GM23338 (cell line): ENCODE data around the gene MIPEP. TPM values are rescaled to one million over a fixed set of nuclear protein-coding genes. Genes with fewer than 3 reads are reported as not detected.

Experiments used
- ATAC-seq: fragments of 200-7000 bp; cut with Tn5 transposase; 3 replicates; pipeline ENCODE4 v1.9.1; 2020
- DNase-seq: peaks from one replicate; pipeline ENCODE4 v3.0.0-alpha.2; 2015; ENCODE audit warnings: low spot score
- H2AFZ ChIP-seq: fragments of 200-600 bp; sonication (generic); 2 replicates; pipeline ENCODE4 v1.8.0; 2016; ENCODE audit warnings: antibody characterized with exemption, mild to moderate bottlenecking, moderate library complexity
- H3F3A ChIP-seq: fragments of 200-600 bp; sonication (generic); replicated peaks from 2 replicates; pipeline ENCODE4 v1.8.0; 2017; ENCODE audit warnings: antibody characterized with exemption, mixed run types, low read depth
- H3K27ac ChIP-seq: fragments of 200-600 bp; sonication (generic); 2 replicates; pipeline ENCODE4 v1.6.1; 2016; ENCODE audit warnings: low read depth
- H3K27me3 ChIP-seq: fragments of 200-600 bp; sonication (generic); 2 replicates; pipeline ENCODE4 v1.8.0; 2016; ENCODE audit warnings: mild to moderate bottlenecking, mixed run types, moderate library complexity; ENCODE audit not compliant: insufficient read depth
- H3K36me3 ChIP-seq: fragments of 200-600 bp; sonication (generic); 2 replicates; pipeline ENCODE4 v1.8.0; 2016; ENCODE audit warnings: mild to moderate bottlenecking; ENCODE audit not compliant: insufficient read depth
- H3K4me1 ChIP-seq: fragments of 200-600 bp; sonication (generic); 2 replicates; pipeline ENCODE4 v1.8.0; 2016; ENCODE audit warnings: mild to moderate bottlenecking, moderate library complexity; ENCODE audit not compliant: insufficient read depth
- H3K4me2 ChIP-seq: fragments of 200-600 bp; sonication (generic); 2 replicates; pipeline ENCODE4 v1.7.1; 2017; ENCODE audit warnings: mixed run types
- H3K4me3 ChIP-seq: fragments of 200-600 bp; sonication (generic); 2 replicates; pipeline ENCODE4 v1.6.1; 2016; ENCODE audit warnings: mixed run types
- H3K79me2 ChIP-seq: fragments of 200-600 bp; sonication (generic); replicated peaks from 2 replicates; pipeline ENCODE4 v1.8.0; 2017; ENCODE audit warnings: mild to moderate bottlenecking; ENCODE audit not compliant: insufficient read depth
- H3K9me2 ChIP-seq: fragments of 200-600 bp; sonication (generic); 2 replicates; pipeline ENCODE4 v1.8.0; 2017; ENCODE audit not compliant: insufficient read depth
- H4K20me1 ChIP-seq: fragments of 200-600 bp; sonication (generic); replicated peaks from 2 replicates; pipeline ENCODE4 v1.8.0; 2017; ENCODE audit warnings: mild to moderate bottlenecking; ENCODE audit not compliant: insufficient read depth
- H3K27ac Mint-ChIP-seq: 2 replicates; pipeline ENCODE4 v1.8.0; 2020; ENCODE audit warnings: inconsistent platforms, mild to moderate bottlenecking, moderate library complexity, mixed read lengths
- H3K27me3 Mint-ChIP-seq: 3 replicates; pipeline ENCODE4 v1.8.0; 2022; ENCODE audit warnings: low read depth, mild to moderate bottlenecking, moderate library complexity, mixed read lengths, inconsistent platforms; ENCODE audit not compliant: insufficient read depth, poor library complexity
- H3K36me3 Mint-ChIP-seq: 3 replicates; pipeline ENCODE4 v1.8.0; 2021; ENCODE audit warnings: low read depth, mild to moderate bottlenecking, inconsistent platforms, moderate library complexity, mixed read lengths
- H3K4me1 Mint-ChIP-seq: 3 replicates; pipeline ENCODE4 v1.8.0; 2020; ENCODE audit warnings: mild to moderate bottlenecking, inconsistent platforms, mixed read lengths
- H3K4me3 Mint-ChIP-seq: 3 replicates; pipeline ENCODE4 v1.8.0; 2021; ENCODE audit warnings: moderate library complexity, mild to moderate bottlenecking, inconsistent platforms, mixed read lengths
- H3K9me3 Mint-ChIP-seq: 3 replicates; pipeline ENCODE4 v1.8.0; 2020; ENCODE audit warnings: moderate library complexity, mild to moderate bottlenecking, inconsistent platforms, mixed read lengths
- CREB1 ChIP-seq: fragments of 250-450 bp; sonication (Bioruptor Pico); IDR thresholded peaks from 2 replicates; pipeline ENCODE4 v1.5.0; 2020; ENCODE audit warnings: low read depth, mild to moderate bottlenecking, moderate library complexity
- ETS1 ChIP-seq: IDR thresholded peaks from 2 replicates; pipeline ENCODE4 v1.6.1; 2016; ENCODE audit warnings: antibody characterized with exemption
- EZH2phosphoT487 ChIP-seq: fragments of 200-600 bp; sonication (generic); IDR thresholded peaks from one replicate; pipeline ENCODE4 v1.8.1; 2018; ENCODE audit warnings: antibody characterized with exemption; ENCODE audit not compliant: unreplicated experiment
- JUNB ChIP-seq: IDR thresholded peaks from one replicate; pipeline ENCODE4 v1.6.1; 2016; ENCODE audit warnings: antibody characterized with exemption; ENCODE audit not compliant: unreplicated experiment
- POLR2AphosphoS5 ChIP-seq: IDR thresholded peaks from 2 replicates; pipeline ENCODE4 v1.6.1; 2016; ENCODE audit warnings: antibody characterized with exemption, low read depth
- REST ChIP-seq: IDR thresholded peaks from one replicate; pipeline ENCODE4 v1.6.1; 2018; ENCODE audit warnings: antibody characterized with exemption; ENCODE audit not compliant: unreplicated experiment
- ZNF114 ChIP-seq: fragments of 250-450 bp; sonication (Bioruptor Pico); IDR thresholded peaks from 2 replicates; pipeline ENCODE4 v1.5.0; 2020; ENCODE audit warnings: mild to moderate bottlenecking, moderate library complexity
- ZNF331 ChIP-seq: fragments of 250-450 bp; sonication (Bioruptor Pico); IDR thresholded peaks from 2 replicates; pipeline ENCODE4 v1.5.0; 2020; ENCODE audit warnings: low read depth, mild to moderate bottlenecking, moderate library complexity
- polyA plus RNA-seq: library from polyadenylated mRNA; unstranded; fragments of >200 nt; fragmentation: Nextera tagmentation; extraction: Ambion mirVana; gene quantifications from 2 replicates; pipeline ENCODE4 v1.2.1, GENCODE V29; 2016
- total RNA-seq: library from RNA; depleted of rRNA; stranded (reverse); fragments of >200 nt; shearing (Covaris generic); gene quantifications from 2 replicates; pipeline ENCODE4 v1.2.3, GENCODE V29; 2014
- TF ChIP-seq, protein P1 (sequence below): fragments of 250-450 bp; sonication (Bioruptor Pico); IDR thresholded peaks from 2 replicates; pipeline ENCODE4 v1.5.0; 2020; ENCODE audit warnings: mild to moderate bottlenecking, moderate library complexity

The MIPEP gene
- total and polyA plus RNA-seq, 2 experiments from 2014 or later: 20.8 to 22.5 TPM

GRCh38 chr13:23739596-23739995 is 149.6 kb downstream of the MIPEP start (continued):
- TF ChIP-seq ETS1: no peak
- no peak for TF ChIP-seq POLR2AphosphoS5
- TF ChIP-seq CREB1 (CRISPR knock-in tag): no peak

GRCh38 chr13:23736541-23736940 is 152.7 kb downstream of the MIPEP start:
- Histone ChIP-seq H3K27ac (no peak overlapping the region), H2AFZ (no peak overlapping the region), H3K9me2 (no peaks in the 10 kb centered on the region; the same call in 1 of the 2 replicates), H3K4me2 (no peak overlapping the region), H3K4me3 (no peak overlapping the region), H3F3A (no peaks in the 10 kb centered on the region), H3K27me3 (no peaks in the 10 kb centered on the region), H4K20me1 (no peaks in the 10 kb centered on the region), H3K36me3 (no peaks in the 10 kb centered on the region), H3K4me1 (no peaks in the 10 kb centered on the region), H3K79me2 (no peaks in the 10 kb centered on the region)
- no peak for DNase-seq
- H3K4me3 Mint-ChIP-seq: no peak overlapping the region
- TF ChIP-seq JUNB (no peak), POLR2AphosphoS5 (no peak), ZNF331 (no peak), EZH2phosphoT487 (no peak), ZNF114 (CRISPR knock-in tag) (no peak), CREB1 (CRISPR knock-in tag) (no peak), REST (no peak)
- TF ChIP-seq, protein P1, sequence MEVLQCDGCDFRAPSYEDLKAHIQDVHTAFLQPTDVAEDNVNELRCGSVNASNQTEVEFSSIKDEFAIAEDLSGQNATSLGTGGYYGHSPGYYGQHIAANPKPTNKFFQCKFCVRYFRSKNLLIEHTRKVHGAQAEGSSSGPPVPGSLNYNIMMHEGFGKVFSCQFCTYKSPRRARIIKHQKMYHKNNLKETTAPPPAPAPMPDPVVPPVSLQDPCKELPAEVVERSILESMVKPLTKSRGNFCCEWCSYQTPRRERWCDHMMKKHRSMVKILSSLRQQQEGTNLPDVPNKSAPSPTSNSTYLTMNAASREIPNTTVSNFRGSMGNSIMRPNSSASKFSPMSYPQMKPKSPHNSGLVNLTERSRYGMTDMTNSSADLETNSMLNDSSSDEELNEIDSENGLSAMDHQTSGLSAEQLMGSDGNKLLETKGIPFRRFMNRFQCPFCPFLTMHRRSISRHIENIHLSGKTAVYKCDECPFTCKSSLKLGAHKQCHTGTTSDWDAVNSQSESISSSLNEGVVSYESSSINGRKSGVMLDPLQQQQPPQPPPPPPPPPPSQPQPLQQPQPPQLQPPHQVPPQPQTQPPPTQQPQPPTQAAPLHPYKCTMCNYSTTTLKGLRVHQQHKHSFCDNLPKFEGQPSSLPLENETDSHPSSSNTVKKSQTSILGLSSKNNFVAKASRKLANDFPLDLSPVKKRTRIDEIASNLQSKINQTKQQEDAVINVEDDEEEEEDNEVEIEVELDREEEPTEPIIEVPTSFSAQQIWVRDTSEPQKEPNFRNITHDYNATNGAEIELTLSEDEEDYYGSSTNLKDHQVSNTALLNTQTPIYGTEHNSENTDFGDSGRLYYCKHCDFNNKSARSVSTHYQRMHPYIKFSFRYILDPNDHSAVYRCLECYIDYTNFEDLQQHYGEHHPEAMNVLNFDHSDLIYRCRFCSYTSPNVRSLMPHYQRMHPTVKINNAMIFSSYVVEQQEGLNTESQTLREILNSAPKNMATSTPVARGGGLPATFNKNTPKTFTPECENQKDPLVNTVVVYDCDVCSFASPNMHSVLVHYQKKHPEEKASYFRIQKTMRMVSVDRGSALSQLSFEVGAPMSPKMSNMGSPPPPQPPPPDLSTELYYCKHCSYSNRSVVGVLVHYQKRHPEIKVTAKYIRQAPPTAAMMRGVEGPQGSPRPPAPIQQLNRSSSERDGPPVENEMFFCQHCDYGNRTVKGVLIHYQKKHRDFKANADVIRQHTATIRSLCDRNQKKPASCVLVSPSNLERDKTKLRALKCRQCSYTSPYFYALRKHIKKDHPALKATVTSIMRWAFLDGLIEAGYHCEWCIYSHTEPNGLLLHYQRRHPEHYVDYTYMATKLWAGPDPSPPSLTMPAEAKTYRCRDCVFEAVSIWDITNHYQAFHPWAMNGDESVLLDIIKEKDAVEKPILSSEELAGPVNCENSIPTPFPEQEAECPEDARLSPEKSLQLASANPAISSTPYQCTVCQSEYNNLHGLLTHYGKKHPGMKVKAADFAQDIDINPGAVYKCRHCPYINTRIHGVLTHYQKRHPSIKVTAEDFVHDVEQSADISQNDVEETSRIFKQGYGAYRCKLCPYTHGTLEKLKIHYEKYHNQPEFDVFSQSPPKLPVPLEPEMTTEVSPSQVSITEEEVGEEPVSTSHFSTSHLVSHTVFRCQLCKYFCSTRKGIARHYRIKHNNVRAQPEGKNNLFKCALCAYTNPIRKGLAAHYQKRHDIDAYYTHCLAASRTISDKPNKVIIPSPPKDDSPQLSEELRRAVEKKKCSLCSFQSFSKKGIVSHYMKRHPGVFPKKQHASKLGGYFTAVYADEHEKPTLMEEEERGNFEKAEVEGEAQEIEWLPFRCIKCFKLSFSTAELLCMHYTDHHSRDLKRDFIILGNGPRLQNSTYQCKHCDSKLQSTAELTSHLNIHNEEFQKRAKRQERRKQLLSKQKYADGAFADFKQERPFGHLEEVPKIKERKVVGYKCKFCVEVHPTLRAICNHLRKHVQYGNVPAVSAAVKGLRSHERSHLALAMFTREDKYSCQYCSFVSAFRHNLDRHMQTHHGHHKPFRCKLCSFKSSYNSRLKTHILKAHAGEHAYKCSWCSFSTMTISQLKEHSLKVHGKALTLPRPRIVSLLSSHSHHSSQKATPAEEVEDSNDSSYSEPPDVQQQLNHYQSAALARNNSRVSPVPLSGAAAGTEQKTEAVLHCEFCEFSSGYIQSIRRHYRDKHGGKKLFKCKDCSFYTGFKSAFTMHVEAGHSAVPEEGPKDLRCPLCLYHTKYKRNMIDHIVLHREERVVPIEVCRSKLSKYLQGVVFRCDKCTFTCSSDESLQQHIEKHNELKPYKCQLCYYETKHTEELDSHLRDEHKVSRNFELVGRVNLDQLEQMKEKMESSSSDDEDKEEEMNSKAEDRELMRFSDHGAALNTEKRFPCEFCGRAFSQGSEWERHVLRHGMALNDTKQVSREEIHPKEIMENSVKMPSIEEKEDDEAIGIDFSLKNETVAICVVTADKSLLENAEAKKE: no peak
- no peak overlapping the region for H3K27ac Mint-ChIP-seq
- ATAC-seq: no peak
- peaks cover 2% of the 10 kb centered on the region for H3K27me3 Mint-ChIP-seq
- no peaks in the 10 kb centered on the region; the same call in 2 of the 3 replicates for H3K9me3 Mint-ChIP-seq
- H3K36me3 Mint-ChIP-seq: no peaks in the 10 kb centered on the region; the same call in 1 of the 3 replicates
- H3K4me1 Mint-ChIP-seq: peaks cover 15% of the 10 kb centered on the region
